GM19438 (cell line): ENCODE results near the gene KCNAB2.
"Not testable (repeated sequence)": the region's sequence is repeated elsewhere in the genome, so short reads cannot be mapped to it uniquely, and the experiment has no call there.

ENCODE experiments used
- ATAC-seq: cut with Tn5 transposase; IDR thresholded peaks from one replicate; pipeline ENCODE4 v1.9.1; 2021; ENCODE audit warnings: low read depth; ENCODE audit not compliant: unreplicated experiment

Gene KCNAB2

GRCh38 chr1:6052543-6053205, 7.0 kb downstream of the KCNAB2 start:
- ATAC-seq = no peak

GRCh38 chr1:6053206-6053546, 7.5 kb downstream of the KCNAB2 start:
- ATAC-seq = no peak

GRCh38 chr1:6054596-6054995, 8.9 kb downstream of the KCNAB2 start:
- ATAC-seq = no peak

GRCh38 chr1:6056572-6056948, 10.9 kb downstream of the KCNAB2 start:
- no peak for ATAC-seq

- no peak for ATAC-seq
Measured at GRCh38 chr1:6057170-6057845, 11.6 kb downstream of the KCNAB2 start.

GRCh38 chr1:6059866-6060265, 14.2 kb downstream of the KCNAB2 start:
- no peak for ATAC-seq

GRCh38 chr1:6062670-6063069, 17.0 kb downstream of the KCNAB2 start:
- no peak for ATAC-seq

- ATAC-seq = not testable (repeated sequence)
Measured at GRCh38 chr1:6063532-6064053, 17.9 kb downstream of the KCNAB2 start.

GRCh38 chr1:6065093-6065858, 19.6 kb downstream of the KCNAB2 start:
- no peak for ATAC-seq

- no peak for ATAC-seq
Measured at GRCh38 chr1:6066680-6067079, 21.0 kb downstream of the KCNAB2 start.

GRCh38 chr1:6068073-6068472, 22.4 kb downstream of the KCNAB2 start:
- no peak for ATAC-seq

GRCh38 chr1:6068932-6069331, 23.2 kb downstream of the KCNAB2 start:
- no peak for ATAC-seq

- no peak for ATAC-seq
Measured at GRCh38 chr1:6069573-6069972, 23.9 kb downstream of the KCNAB2 start.

- ATAC-seq = no peak
Measured at GRCh38 chr1:6070450-6070974, 24.8 kb downstream of the KCNAB2 start.

GRCh38 chr1:6071219-6071618, 25.5 kb downstream of the KCNAB2 start:
- no peak for ATAC-seq

GRCh38 chr1:6072774-6073479, 27.2 kb downstream of the KCNAB2 start:
- no peak for ATAC-seq

- no peak for ATAC-seq
Measured at GRCh38 chr1:6073480-6074053, 27.9 kb downstream of the KCNAB2 start.

GRCh38 chr1:6074192-6074901, 28.7 kb downstream of the KCNAB2 start:
- no peak for ATAC-seq

- ATAC-seq = no peak
Measured at GRCh38 chr1:6075748-6076147, 30.1 kb downstream of the KCNAB2 start.

GRCh38 chr1:6077061-6077460, 31.4 kb downstream of the KCNAB2 start:
- ATAC-seq = not testable (repeated sequence)
